GM18870 (cell line): Measurements from ENCODE around the gene PSKH1.

Source experiments
- ATAC-seq: cut with Tn5 transposase; IDR thresholded peaks from one replicate; pipeline ENCODE4 v1.9.1; 2021; ENCODE audit warnings: moderate library complexity; ENCODE audit not compliant: unreplicated experiment

Gene PSKH1

DNA sequence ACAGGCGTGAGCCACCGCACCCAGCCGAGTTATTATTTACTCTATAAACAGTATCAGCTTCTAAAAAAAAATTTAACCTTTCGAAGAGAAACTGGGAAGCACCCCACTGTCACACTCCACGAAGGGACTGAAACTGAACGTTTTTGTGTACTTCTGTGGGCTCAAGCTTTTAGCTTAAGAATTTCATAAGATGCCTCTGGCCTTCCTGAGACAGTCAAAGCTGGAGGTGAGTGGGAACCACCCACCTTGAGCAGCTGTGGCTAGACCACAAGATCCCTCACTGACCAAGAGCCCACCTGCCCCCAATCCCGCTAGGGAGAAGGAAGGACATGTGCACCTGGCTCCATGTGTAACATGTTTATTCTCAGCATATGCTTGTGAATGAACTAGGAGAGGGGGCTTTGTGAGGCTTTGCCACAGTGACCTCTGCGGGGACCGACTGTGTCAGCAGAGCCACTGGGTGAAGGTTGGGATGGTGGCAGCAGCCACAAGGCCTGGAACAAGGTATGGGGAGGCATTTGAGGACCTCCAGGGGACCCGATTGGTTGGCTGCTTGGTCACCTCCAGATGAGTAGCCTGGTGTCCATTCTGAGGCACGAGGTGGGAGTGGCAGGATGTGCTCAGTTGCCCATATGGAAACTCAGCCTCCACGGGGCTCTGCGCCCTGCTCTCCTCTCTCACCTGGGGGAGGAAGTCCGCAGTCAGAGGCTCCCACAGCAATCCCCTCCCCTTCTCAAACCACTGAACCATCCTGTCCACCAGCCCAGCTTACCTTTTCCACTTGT lies 82.5 kb downstream of the PSKH1 start:
- no peak for ATAC-seq

DNA sequence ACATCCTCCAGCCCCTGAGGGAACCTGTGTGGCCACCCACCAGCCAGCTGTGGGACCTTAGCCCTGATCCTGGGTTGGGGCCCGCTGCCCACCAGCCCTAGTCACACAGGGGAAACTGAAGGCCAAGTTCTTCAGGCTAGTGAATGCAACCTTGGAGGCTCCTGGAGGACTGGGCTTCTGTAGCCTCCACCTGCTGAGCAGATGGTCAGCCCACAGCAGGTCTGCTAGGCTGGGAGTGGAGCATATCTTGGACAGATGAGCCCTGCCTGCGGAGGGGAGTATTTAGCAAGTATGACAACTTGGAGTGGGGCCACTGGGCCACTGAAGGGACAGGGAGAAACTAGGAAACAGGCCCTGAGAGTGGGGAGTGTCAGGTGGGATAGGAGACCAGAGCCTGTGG lies 83.2 kb downstream of the PSKH1 start:
- no peak for ATAC-seq

DNA sequence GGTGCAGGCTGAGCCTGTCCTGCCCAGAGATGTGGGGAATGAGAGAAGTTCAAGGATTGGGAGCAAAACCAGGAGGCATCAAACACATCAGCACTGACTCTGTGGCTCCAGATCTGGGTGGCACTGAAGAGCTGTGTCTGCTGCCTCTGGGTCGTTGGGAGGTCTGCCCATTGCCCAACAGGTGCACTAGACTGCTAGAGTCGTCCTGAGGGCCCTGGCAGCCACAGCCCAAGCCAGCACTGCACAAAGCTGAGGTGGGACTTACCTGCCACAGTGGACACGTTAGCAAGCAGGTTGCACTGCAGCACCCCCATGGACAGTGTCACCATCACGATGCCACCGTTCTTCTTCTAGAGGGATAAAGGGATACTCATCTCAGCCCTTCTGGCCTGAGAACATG lies 84.0 kb downstream of the PSKH1 start:
- no peak for ATAC-seq

DNA sequence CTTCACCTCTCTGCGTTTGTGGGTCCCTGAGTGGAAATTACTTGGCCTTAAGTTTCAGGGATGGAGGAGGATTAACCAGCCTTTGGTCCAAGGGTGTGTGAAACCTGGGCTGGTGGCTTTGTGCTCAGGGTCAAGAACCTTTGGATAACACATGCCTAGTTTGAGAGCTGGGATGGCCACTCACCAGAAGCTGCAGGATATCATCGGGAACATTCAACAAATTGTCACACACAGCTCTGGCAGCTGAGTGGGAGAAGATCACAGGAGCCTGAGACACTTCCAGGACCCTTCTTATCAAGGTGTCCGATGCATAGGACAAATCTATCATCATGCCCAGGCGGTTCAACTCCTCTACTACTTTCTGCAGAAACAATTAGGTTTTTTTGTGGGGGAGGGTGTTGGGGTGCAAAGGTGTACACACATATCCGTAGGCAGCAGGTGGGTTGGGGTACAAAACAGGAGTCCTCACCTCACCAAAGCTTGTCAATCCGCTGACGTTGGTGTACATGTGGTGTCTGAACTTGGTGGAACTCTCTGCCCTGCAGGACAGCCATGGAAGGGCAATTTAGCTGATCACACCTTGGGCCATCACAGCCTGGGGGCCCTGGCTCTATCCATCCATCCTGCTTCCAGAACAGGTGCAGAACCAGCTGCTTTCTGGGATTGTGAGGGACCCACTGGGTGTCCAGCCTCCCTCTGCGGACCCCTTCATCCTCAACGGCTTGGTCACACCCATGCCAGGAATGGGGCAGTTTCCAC lies 84.6 kb downstream of the PSKH1 start:
- no peak for ATAC-seq
